Common myeloid progenitor, CD34-positive (primary cell): ENCODE results near the gene SPTLC3.

Experiments used
- CTCF ChIA-PET: fragments of 350-600 bp; sonication (Branson Sonifier 250); formaldehyde crosslinking; loops from one replicate; lab custom pipeline; 2021; ENCODE audit warnings: antibody characterized with exemption; lab: Charles Lee
- POLR2A ChIA-PET: fragments of 350-600 bp; sonication (Branson Sonifier 250); formaldehyde crosslinking; loops from one replicate; lab custom pipeline; 2021; ENCODE audit warnings: antibody characterized with exemption; lab: Charles Lee
- DNase-seq, 3 donors: peaks; one replicate each; pipeline versions ENCODE4 v3.0.0 to v3.0.0-alpha.2; 2013
- H3K27ac ChIP-seq, 2 experiments: 1 replicate in 1 of 2; 2 replicates in 1 of 2; pipeline ENCODE4 v1.7.0; 2013; ENCODE audit warnings: inconsistent platforms in 2 of 2, low read length in 2 of 2, mild to moderate bottlenecking in 2 of 2, low read depth in 1 of 2, moderate library complexity in 1 of 2; ENCODE audit not compliant: severe bottlenecking in 2 of 2, insufficient read depth in 1 of 2, poor library complexity in 1 of 2
- H3K27me3 ChIP-seq, 5 experiments: replicated peaks in 2 of 5; 1 replicate in 3 of 5; 2 replicates in 2 of 5; pipeline versions ENCODE4 v1.6.1 to v1.7.0; 2013; ENCODE audit warnings: low read length in 4 of 5, mild to moderate bottlenecking in 2 of 5, moderate library complexity in 2 of 5, inconsistent platforms in 1 of 5; ENCODE audit not compliant: insufficient read depth in 5 of 5, control insufficient read depth in 4 of 5
- H3K36me3 ChIP-seq, 4 experiments: 1 replicate in 2 of 4; 2 replicates in 2 of 4; pipeline versions ENCODE4 v1.6.1 to v1.7.0; 2013; ENCODE audit warnings: low read length in 3 of 4, control low read depth in 1 of 4, mild to moderate bottlenecking in 1 of 4; ENCODE audit not compliant: control insufficient read depth in 4 of 4, insufficient read depth in 4 of 4
- H3K4me1 ChIP-seq, 4 experiments: 1 replicate in 3 of 4; 2 replicates in 1 of 4; pipeline versions ENCODE4 v1.6.1 to v1.7.1; 2013; ENCODE audit warnings: low read length in 3 of 4, mild to moderate bottlenecking in 3 of 4, control low read depth in 1 of 4, inconsistent platforms in 1 of 4, moderate library complexity in 1 of 4; ENCODE audit not compliant: control insufficient read depth in 4 of 4, insufficient read depth in 4 of 4; ENCODE audit errors: control extremely low read depth in 1 of 4
- H3K4me3 ChIP-seq, 7 experiments: 1 replicate in 4 of 7; 2 replicates in 3 of 7; pipeline versions ENCODE4 v1.5.1 to v1.7.0; 2013; ENCODE audit warnings: mild to moderate bottlenecking in 7 of 7, low read length in 6 of 7, moderate library complexity in 6 of 7, inconsistent platforms in 2 of 7, low read depth in 2 of 7, control low read depth in 1 of 7; ENCODE audit not compliant: insufficient read depth in 4 of 7, control insufficient read depth in 1 of 7; ENCODE audit errors: extremely low read depth in 1 of 7
- H3K9me3 ChIP-seq, 5 experiments: 1 replicate in 4 of 5; 2 replicates in 1 of 5; pipeline versions ENCODE4 v1.6.1 to v1.7.1; 2013; ENCODE audit warnings: low read length in 4 of 5, mild to moderate bottlenecking in 2 of 5, inconsistent platforms in 1 of 5, low read depth in 1 of 5, moderate library complexity in 1 of 5; ENCODE audit not compliant: control insufficient read depth in 4 of 5, insufficient read depth in 2 of 5; ENCODE audit errors: control extremely low read depth in 1 of 5
- WGBS: methylation state at CpG from one replicate; pipeline ENCODE4 v1.1.5; 2013; ENCODE audit not compliant: insufficient coverage; 5-methylcytosine and 5-hydroxymethylcytosine counted together

The SPTLC3 gene

DNA sequence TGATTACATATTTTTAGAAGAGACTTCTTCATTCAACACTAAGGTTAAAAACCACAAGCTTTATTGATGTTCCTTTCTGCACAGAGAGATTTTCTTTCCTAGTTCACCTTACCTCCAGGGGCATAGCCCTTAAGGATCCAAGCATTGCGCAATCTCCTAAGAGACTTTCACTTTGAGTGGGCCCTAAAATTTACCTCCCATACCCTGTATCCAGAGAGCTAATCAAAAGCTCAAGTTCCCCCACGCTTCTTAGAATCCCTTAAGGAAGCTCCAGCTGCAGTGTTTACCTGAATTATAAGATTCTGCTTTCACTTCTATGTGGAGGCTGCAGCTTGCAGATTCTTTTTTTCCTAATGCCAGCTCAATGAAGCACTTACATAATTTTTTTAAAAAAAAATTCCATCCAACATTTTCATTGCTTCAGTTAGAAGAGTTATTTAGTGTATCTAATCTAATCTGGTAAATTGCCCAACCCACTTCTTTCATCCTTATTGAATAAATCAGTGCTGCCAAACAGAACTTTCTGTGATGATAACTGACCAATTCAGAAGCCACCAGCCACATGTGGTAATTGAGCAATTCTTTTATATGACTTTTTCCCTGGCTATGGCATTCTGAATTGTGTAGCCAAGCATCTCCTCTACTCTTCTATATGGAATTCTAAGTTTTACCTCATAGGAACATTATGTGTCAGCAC lies 24.6 kb upstream of the SPTLC3 start:
- WGBS = 82% methylated on average over 2 of the region's 2 CpGs
- H3K4me1 ChIP-seq = no peaks in the 10 kb centered on the region
- ChIA-PET CTCF (interaction anchor here (0.8 to 1.3 kb wide), 4 partner anchors 13 to 120 kb away, joined by 3 read pairs; partner anchors contain the start of gene SPTLC3), POLR2A (no interaction called here)
- H3K4me3 ChIP-seq = no peak overlapping the region
- peaks cover 0 to 6% (median 0%) of the 10 kb centered on the region in 5 experiments for H3K27me3 ChIP-seq
- H3K27ac ChIP-seq = no peak overlapping the region
- no peaks in the 10 kb centered on the region for H3K9me3 ChIP-seq
- peak in 1 of 3 donors; percentile 6 for DNase-seq
- no peaks in the 10 kb centered on the region for H3K36me3 ChIP-seq

DNA sequence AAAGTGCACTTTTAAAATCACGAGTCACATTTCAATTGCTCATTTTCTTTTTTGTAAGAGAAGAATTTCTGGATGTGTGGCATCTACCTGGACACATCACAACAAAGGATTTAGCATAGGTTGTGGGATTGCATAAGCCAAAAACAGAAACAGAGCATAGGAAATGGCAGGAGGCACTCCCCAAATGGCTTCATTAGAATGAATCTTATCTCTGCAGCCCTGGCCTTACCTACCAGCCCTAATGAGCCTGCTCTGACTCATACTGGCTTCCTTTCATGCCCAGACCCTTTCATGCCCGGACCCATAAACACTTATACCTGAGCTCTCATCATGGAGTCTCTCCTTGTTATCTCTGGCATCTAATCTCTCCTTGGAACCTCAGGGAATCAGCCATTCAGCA lies 23.9 kb upstream of the SPTLC3 start:
- Histone ChIP-seq H3K36me3 (no peaks in the 10 kb centered on the region), H3K27ac (no peak overlapping the region), H3K9me3 (no peaks in the 10 kb centered on the region), H3K27me3 (peaks cover 0 to 6% (median 0%) of the 10 kb centered on the region in 5 experiments), H3K4me1 (no peaks in the 10 kb centered on the region), H3K4me3 (no peak overlapping the region)
- no peak for DNase-seq
- 78% methylated on average over 1 of the region's 2 CpGs for WGBS
- CTCF ChIA-PET = interaction anchor here (1.1 kb wide), 1 partner anchor 14 kb away, joined by 3 read pairs; no protein-coding TSS in a partner anchor
- POLR2A ChIA-PET = no interaction called here

DNA sequence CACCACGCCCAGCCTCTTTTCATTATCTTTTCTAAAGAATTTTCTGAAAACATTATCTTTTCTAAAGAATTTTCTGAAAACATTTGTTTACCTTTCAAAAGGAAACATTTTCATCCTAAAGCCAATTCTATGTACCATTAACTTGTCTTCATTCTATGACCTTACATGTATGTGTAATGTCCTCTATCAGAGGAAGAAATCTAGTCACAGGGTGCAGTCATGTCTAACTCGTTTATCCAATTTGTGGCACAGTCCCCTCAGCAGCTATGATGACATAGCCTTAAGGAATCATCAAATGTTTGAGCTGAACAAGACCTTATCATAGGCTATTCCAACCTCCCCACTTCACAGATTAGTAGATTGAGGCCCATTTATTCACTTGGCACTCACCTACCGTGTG lies 21.5 kb upstream of the SPTLC3 start:
- no peak for DNase-seq
- Histone ChIP-seq H3K27ac (no peak overlapping the region), H3K27me3 (peaks cover 0 to 6% (median 0%) of the 10 kb centered on the region in 5 experiments), H3K9me3 (no peaks in the 10 kb centered on the region), H3K4me3 (no peak overlapping the region), H3K36me3 (no peaks in the 10 kb centered on the region), H3K4me1 (no peaks in the 10 kb centered on the region)
- POLR2A ChIA-PET = no interaction called here
- WGBS = 100% methylated on average over 1 of the region's 3 CpGs
- CTCF ChIA-PET = no interaction called here

DNA sequence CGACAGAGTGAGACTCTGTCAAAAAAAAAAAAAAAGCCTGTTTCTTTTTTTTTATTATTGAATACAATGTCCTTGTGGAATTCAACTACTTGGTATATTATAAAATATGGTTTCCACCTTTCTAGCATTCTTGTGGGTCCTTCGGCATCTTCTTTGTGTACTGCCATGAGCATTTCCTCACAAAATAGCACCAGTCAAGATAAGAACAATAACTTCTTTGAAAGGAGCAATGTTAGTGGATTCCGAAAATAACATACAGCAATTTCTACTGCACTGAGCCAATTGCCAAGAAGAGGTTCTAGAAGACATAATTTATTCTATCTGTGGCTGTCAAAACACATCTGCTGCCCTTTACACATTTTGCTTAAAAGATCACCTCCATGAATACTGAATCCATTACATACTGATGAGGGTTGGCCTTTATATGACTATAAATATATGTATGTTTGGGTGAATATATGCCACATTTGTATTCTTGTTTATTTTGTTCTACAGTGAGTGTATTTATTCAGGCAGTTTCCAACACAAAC lies 19.1 kb upstream of the SPTLC3 start:
- no CpG with 5 or more reads among the region's 3 CpGs for WGBS
- ChIA-PET CTCF (no interaction called here), POLR2A (no interaction called here)
- H3K4me3 ChIP-seq = no peak overlapping the region
- peaks cover 0 to 9% (median 0%) of the 10 kb centered on the region in 5 experiments for H3K27me3 ChIP-seq
- H3K9me3 ChIP-seq = no peaks in the 10 kb centered on the region
- no peak overlapping the region for H3K27ac ChIP-seq
- no peak for DNase-seq
- no peaks in the 10 kb centered on the region for H3K36me3 ChIP-seq
- H3K4me1 ChIP-seq = no peaks in the 10 kb centered on the region

DNA sequence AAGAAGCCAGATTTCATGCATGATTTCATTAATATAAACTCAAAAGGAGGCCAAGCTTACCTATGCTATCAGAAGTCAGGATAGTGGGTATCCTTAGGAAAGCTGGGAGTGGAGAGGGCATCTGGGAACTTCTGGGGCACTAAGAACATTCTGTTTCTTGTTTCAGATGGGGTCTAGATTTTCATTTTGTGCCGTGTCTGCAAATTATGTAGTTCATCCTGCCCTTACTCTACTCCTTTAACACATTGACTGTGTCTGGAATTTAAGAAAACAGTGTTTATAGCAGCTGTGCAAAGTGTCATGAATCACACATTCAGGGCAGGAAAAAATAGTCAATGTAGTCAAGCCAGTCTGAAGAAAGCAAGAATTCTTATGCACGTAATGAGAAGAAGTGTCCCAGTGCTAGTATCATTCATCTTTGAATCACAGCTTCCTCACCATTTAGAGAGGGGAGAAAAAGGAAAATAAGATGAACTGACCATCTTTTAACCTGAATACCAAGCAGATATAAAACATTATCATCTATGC lies 11.6 kb upstream of the SPTLC3 start:
- ChIA-PET CTCF (interaction anchor here (1.1 kb wide), 1 partner anchor 12 kb away, joined by 3 read pairs; the partner anchor contains the start of gene SPTLC3), POLR2A (no interaction called here)
- DNase-seq = no peak
- no CpG with 5 or more reads among the region's 2 CpGs for WGBS
- peaks cover 0 to 7% (median 0%) of the 10 kb centered on the region in 5 experiments for H3K27me3 ChIP-seq
- H3K4me1 ChIP-seq = no peaks in the 10 kb centered on the region
- H3K9me3 ChIP-seq = peaks cover 0 to 1% (median 0%) of the 10 kb centered on the region in 5 experiments
- no peak overlapping the region for H3K4me3 ChIP-seq
- H3K27ac ChIP-seq = no peak overlapping the region
- no peaks in the 10 kb centered on the region for H3K36me3 ChIP-seq

DNA sequence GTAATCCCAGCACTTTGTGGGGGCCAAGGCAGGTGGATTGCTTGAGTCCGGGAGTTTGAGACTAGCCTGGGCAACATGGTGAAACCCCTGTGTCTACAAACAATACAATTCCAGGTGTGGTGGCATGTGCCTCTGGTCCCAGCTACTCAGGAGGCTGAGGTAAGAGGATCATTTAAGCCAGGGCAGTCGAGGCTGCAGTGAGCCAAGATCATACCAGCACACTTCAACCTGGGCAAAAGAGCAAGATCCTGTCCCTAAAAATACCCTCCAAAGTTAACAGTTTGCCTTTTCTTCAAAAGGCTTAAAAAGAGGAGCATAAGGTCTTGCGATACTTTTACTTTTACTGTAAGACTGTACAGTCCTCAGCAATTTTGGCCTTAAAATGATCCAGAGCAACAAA lies 10.7 kb upstream of the SPTLC3 start:
- Histone ChIP-seq H3K9me3 (peaks cover 0 to 1% (median 0%) of the 10 kb centered on the region in 5 experiments), H3K27ac (no peak overlapping the region), H3K4me3 (no peak overlapping the region), H3K27me3 (peaks cover 0 to 7% (median 0%) of the 10 kb centered on the region in 5 experiments), H3K4me1 (no peaks in the 10 kb centered on the region), H3K36me3 (no peaks in the 10 kb centered on the region)
- CTCF ChIA-PET = no interaction called here
- no peak for DNase-seq
- 86% methylated on average over 2 of the region's 3 CpGs for WGBS
- POLR2A ChIA-PET = no interaction called here

DNA sequence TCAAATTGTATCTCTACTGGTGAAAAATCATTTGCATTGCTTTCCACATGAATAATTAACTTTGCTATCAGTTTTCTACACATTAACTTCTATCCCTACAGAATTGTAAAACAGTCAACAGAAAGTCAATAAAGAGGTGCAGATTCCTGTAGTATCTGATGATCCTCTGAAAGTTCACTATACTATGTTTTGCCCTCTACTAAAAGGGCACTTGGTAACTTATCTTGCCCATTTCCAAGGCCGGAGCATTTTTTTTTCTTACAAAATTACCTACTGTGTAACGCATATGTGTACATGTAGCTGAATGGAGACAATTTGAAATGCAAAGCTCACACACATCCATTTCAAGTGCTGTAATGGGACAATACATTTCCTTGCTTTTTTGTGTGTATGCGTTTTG lies 9.6 kb upstream of the SPTLC3 start:
- H3K4me1 ChIP-seq = no peaks in the 10 kb centered on the region
- H3K27ac ChIP-seq = no peak overlapping the region
- peaks cover 0 to 1% (median 0%) of the 10 kb centered on the region in 5 experiments for H3K9me3 ChIP-seq
- WGBS = no CpG with 5 or more reads among the region's 3 CpGs
- ChIA-PET POLR2A (no interaction called here), CTCF (no interaction called here)
- peaks cover 0 to 4% (median 0%) of the 10 kb centered on the region in 5 experiments for H3K27me3 ChIP-seq
- no peak for DNase-seq
- H3K4me3 ChIP-seq = no peak overlapping the region
- no peaks in the 10 kb centered on the region for H3K36me3 ChIP-seq
